ENCODE data around the gene LRIT1.
A peak's percentile ranks its signal among the peaks of the same experiment; 100 is the strongest.

Gene LRIT1

GRCh38 chr10:84200537-84201243 is 40.7 kb downstream of the LRIT1 start:
- Histone ChIP-seq H3K36me3 (replicated peaks) (no peaks in the 10 kb centered on the region), H3K4me3 (no peak overlapping the region), H3K9me3 (no peaks in the 10 kb centered on the region), H3K27me3 (ENCODE audit: low read depth) (no peaks in the 10 kb centered on the region), H3K4me1 (no peaks in the 10 kb centered on the region)
- in situ Hi-C loops (cut with MboI; ENCODE audit: low sequenced_read_pairs) = no loop called here
- no peak for DNase-seq (ENCODE audit: low spot score in 2 of 2)

- in situ Hi-C loops (cut with MboI; ENCODE audit: low sequenced_read_pairs) = no loop called here
- Histone ChIP-seq H3K27me3 (ENCODE audit: low read depth) (no peaks in the 10 kb centered on the region), H3K36me3 (replicated peaks) (no peaks in the 10 kb centered on the region), H3K4me3 (no peak overlapping the region), H3K4me1 (no peaks in the 10 kb centered on the region), H3K9me3 (no peaks in the 10 kb centered on the region)
- DNase-seq (ENCODE audit: low spot score in 2 of 2) = no peak
These were observed 43.0 kb downstream of the LRIT1 start for GRCh38 chr10:84198206-84198915.

GRCh38 chr10:84197643-84198042 is 43.7 kb downstream of the LRIT1 start:
- no peak for DNase-seq (ENCODE audit: low spot score in 2 of 2)
- in situ Hi-C loops (cut with MboI; ENCODE audit: low sequenced_read_pairs) = no loop called here
- H3K27me3 ChIP-seq (ENCODE audit: low read depth) = no peaks in the 10 kb centered on the region
- H3K9me3 ChIP-seq = no peaks in the 10 kb centered on the region
- no peaks in the 10 kb centered on the region for H3K4me1 ChIP-seq
- no peaks in the 10 kb centered on the region for H3K36me3 ChIP-seq (replicated peaks)
- no peak overlapping the region for H3K4me3 ChIP-seq

GRCh38 chr10:84196941-84197340 is 44.4 kb downstream of the LRIT1 start:
- Histone ChIP-seq H3K27me3 (ENCODE audit: low read depth) (no peaks in the 10 kb centered on the region), H3K36me3 (replicated peaks) (no peaks in the 10 kb centered on the region), H3K9me3 (no peaks in the 10 kb centered on the region), H3K4me3 (no peak overlapping the region), H3K4me1 (no peaks in the 10 kb centered on the region)
- no peak for DNase-seq (ENCODE audit: low spot score in 2 of 2)
- in situ Hi-C loops (cut with MboI; ENCODE audit: low sequenced_read_pairs) = no loop called here

GRCh38 chr10:84196083-84196482 is 45.3 kb downstream of the LRIT1 start:
- Histone ChIP-seq H3K4me3 (no peak overlapping the region), H3K9me3 (no peaks in the 10 kb centered on the region), H3K36me3 (replicated peaks) (no peaks in the 10 kb centered on the region), H3K27me3 (ENCODE audit: low read depth) (no peaks in the 10 kb centered on the region), H3K4me1 (no peaks in the 10 kb centered on the region)
- DNase-seq (ENCODE audit: low spot score in 2 of 2) = no peak
- in situ Hi-C loops (cut with MboI; ENCODE audit: low sequenced_read_pairs) = no loop called here

GRCh38 chr10:84195044-84195830 is 46.1 kb downstream of the LRIT1 start:
- Histone ChIP-seq H3K9me3 (no peaks in the 10 kb centered on the region), H3K4me1 (no peaks in the 10 kb centered on the region), H3K27me3 (ENCODE audit: low read depth) (no peaks in the 10 kb centered on the region), H3K4me3 (peak overlapping the region; percentile 40), H3K36me3 (replicated peaks) (no peaks in the 10 kb centered on the region)
- DNase-seq (ENCODE audit: low spot score in 2 of 2) = no peak
- in situ Hi-C loops (cut with MboI; ENCODE audit: low sequenced_read_pairs) = no loop called here

- H3K36me3 ChIP-seq (replicated peaks) = no peaks in the 10 kb centered on the region
- in situ Hi-C loops (cut with MboI; ENCODE audit: low sequenced_read_pairs) = no loop called here
- H3K4me3 ChIP-seq = peak within 1 kb of the TSS; percentile 40
- peak; percentile 79 to 88 for DNase-seq (ENCODE audit: low spot score in 2 of 2)
- H3K4me1 ChIP-seq = no peaks in the 10 kb centered on the region
- no peaks in the 10 kb centered on the region for H3K9me3 ChIP-seq
- no peaks in the 10 kb centered on the region for H3K27me3 ChIP-seq (ENCODE audit: low read depth)
These were observed 46.8 kb downstream of the LRIT1 start, which contains the start of gene CDHR1 for GRCh38 chr10:84194424-84195043. Gene CDHR1, plus strand, starts transcription at chr10:84194537. Its CDS starts 224 bp downstream, at chr10:84194761.

GRCh38 chr10:84193846-84194423 is 47.4 kb downstream of the LRIT1 start:
- H3K27me3 ChIP-seq (ENCODE audit: low read depth) = no peaks in the 10 kb centered on the region
- no peaks in the 10 kb centered on the region for H3K4me1 ChIP-seq
- no peaks in the 10 kb centered on the region for H3K36me3 ChIP-seq (replicated peaks)
- H3K9me3 ChIP-seq = no peaks in the 10 kb centered on the region
- peak overlapping the region; percentile 40 for H3K4me3 ChIP-seq
- in situ Hi-C loops (cut with MboI; ENCODE audit: low sequenced_read_pairs) = no loop called here
- no peak for DNase-seq (ENCODE audit: low spot score in 2 of 2)

GRCh38 chr10:84193327-84193726 is 48.0 kb downstream of the LRIT1 start:
- H3K36me3 ChIP-seq (replicated peaks) = no peaks in the 10 kb centered on the region
- DNase-seq (ENCODE audit: low spot score in 2 of 2) = no peak
- no peaks in the 10 kb centered on the region for H3K9me3 ChIP-seq
- in situ Hi-C loops (cut with MboI; ENCODE audit: low sequenced_read_pairs) = no loop called here
- H3K4me1 ChIP-seq = no peaks in the 10 kb centered on the region
- no peak overlapping the region for H3K4me3 ChIP-seq
- no peaks in the 10 kb centered on the region for H3K27me3 ChIP-seq (ENCODE audit: low read depth)

GRCh38 chr10:84191106-84191505 is 50.2 kb downstream of the LRIT1 start:
- Histone ChIP-seq H3K9me3 (no peaks in the 10 kb centered on the region), H3K36me3 (replicated peaks) (no peaks in the 10 kb centered on the region), H3K27me3 (ENCODE audit: low read depth) (no peaks in the 10 kb centered on the region), H3K4me1 (no peaks in the 10 kb centered on the region), H3K4me3 (no peak overlapping the region)
- DNase-seq (ENCODE audit: low spot score in 2 of 2) = no peak
- in situ Hi-C loops (cut with MboI; ENCODE audit: low sequenced_read_pairs) = no loop called here

GRCh38 chr10:84190621-84191020 is 50.7 kb downstream of the LRIT1 start:
- Histone ChIP-seq H3K9me3 (no peaks in the 10 kb centered on the region), H3K4me1 (no peaks in the 10 kb centered on the region), H3K4me3 (no peak overlapping the region), H3K36me3 (replicated peaks) (no peaks in the 10 kb centered on the region), H3K27me3 (ENCODE audit: low read depth) (no peaks in the 10 kb centered on the region)
- DNase-seq (ENCODE audit: low spot score in 2 of 2) = no peak
- in situ Hi-C loops (cut with MboI; ENCODE audit: low sequenced_read_pairs) = no loop called here

- H3K4me1 ChIP-seq = no peaks in the 10 kb centered on the region
- H3K27me3 ChIP-seq (ENCODE audit: low read depth) = no peaks in the 10 kb centered on the region
- no peak overlapping the region for H3K4me3 ChIP-seq
- in situ Hi-C loops (cut with MboI; ENCODE audit: low sequenced_read_pairs) = no loop called here
- no peaks in the 10 kb centered on the region for H3K9me3 ChIP-seq
- DNase-seq (ENCODE audit: low spot score in 2 of 2) = no peak
- H3K36me3 ChIP-seq (replicated peaks) = no peaks in the 10 kb centered on the region
These were observed 52.5 kb downstream of the LRIT1 start for GRCh38 chr10:84188815-84189214.

- in situ Hi-C loops (cut with MboI; ENCODE audit: low sequenced_read_pairs) = no loop called here
- DNase-seq (ENCODE audit: low spot score in 2 of 2) = no peak
- H3K4me1 ChIP-seq = no peaks in the 10 kb centered on the region
- no peaks in the 10 kb centered on the region for H3K9me3 ChIP-seq
- H3K36me3 ChIP-seq (replicated peaks) = no peaks in the 10 kb centered on the region
- no peak overlapping the region for H3K4me3 ChIP-seq
- no peaks in the 10 kb centered on the region for H3K27me3 ChIP-seq (ENCODE audit: low read depth)
These were observed 55.7 kb downstream of the LRIT1 start for GRCh38 chr10:84185526-84186175.
